NT2/D1 (cell line): ENCODE results near the gene APC2.

ENCODE experiments used
- SUZ12 ChIP-seq: IDR thresholded peaks from 2 replicates; pipeline ENCODE4 v1.6.1; 2011; ENCODE audit not compliant: insufficient read length, insufficient read depth; ENCODE audit errors: extremely low read depth
- YY1 ChIP-seq: IDR thresholded peaks from 2 replicates; pipeline ENCODE4 v1.6.1; 2011; ENCODE audit not compliant: insufficient read length, insufficient read depth

GRCh38 chr19:1503089-1503924 is 53.4 kb downstream of the APC2 start:
- TF ChIP-seq SUZ12 (no peak), YY1 (no peak)
